GM12878 (cell line): ENCODE data around the gene ATP1A3. TPM values are rescaled to one million over a fixed set of nuclear protein-coding genes. Genes with fewer than 3 reads are reported as not detected.
A peak's percentile ranks its signal among the peaks of the same experiment; 100 is the strongest.

Experiments
- ATAC-seq: fragments of 200-7000 bp; cut with Tn5 transposase; 3 replicates; pipeline ENCODE4 v1.9.1; 2020; ENCODE audit warnings: mild to moderate bottlenecking, moderate library complexity
- BruUV-seq: library from RNA; stranded (reverse); fragments of 400-500 nt; replicated peaks from 2 replicates; lab custom pipeline; 2021; lab: Mats Ljungman, UMichigan
- CTCF ChIA-PET: fragments of 300-600 bp; sonication (Branson Sonifier 250); formaldehyde crosslinking; extraction: SDS; loops from one replicate; lab custom pipeline; 2021; ENCODE audit warnings: inconsistent platforms; lab: Yijun Ruan, JAX
- POLR2A ChIA-PET: fragments of 350-600 bp; formaldehyde crosslinking; extraction: SDS; loops from one replicate; lab custom pipeline; 2021; ENCODE audit warnings: inconsistent platforms; lab: Charles Lee
- RAD21 ChIA-PET: fragments of 300-600 bp; sonication (Branson Sonifier 250); formaldehyde crosslinking; loops from one replicate; lab custom pipeline; 2023; ENCODE audit warnings: antibody characterized with exemption; ENCODE audit not compliant: unreplicated experiment; lab: Charles Lee
- SMC1A ChIA-PET: fragments of 300-600 bp; sonication (Branson Sonifier 250); formaldehyde crosslinking; loops from one replicate; lab custom pipeline; 2023; ENCODE audit not compliant: unreplicated experiment, uncharacterized antibody; lab: Charles Lee
- DNase-seq: peaks from one replicate; pipeline ENCODE4 v3.0.0-alpha.2; 2011; ENCODE audit warnings: low read depth, low spot score
- FAIRE-seq: peaks from 3 replicates; lab custom pipeline; 2011; peaks lifted over from hg19 to GRCh38; lab: Jason Lieb, UNC
- H2AFZ ChIP-seq: 2 replicates; pipeline ENCODE4 v1.6.0; 2011; ENCODE audit warnings: low read depth, low read length, control low read depth; ENCODE audit not compliant: control insufficient read depth
- H3K27ac ChIP-seq: 2 replicates; pipeline ENCODE4 v1.5.1; 2011; ENCODE audit warnings: control low read depth; ENCODE audit not compliant: control insufficient read depth, insufficient read depth
- H3K27me3 ChIP-seq, 2 experiments: replicated peaks in 1 of 2; 2 replicates each; pipeline versions ENCODE4 v1.6.0 to v1.6.1; 2011; ENCODE audit warnings: low read length in 1 of 2; ENCODE audit not compliant: control insufficient read depth in 2 of 2, insufficient read depth in 2 of 2
- H3K36me3 ChIP-seq, 2 experiments: 2 replicates each; pipeline ENCODE4 v1.5.1; 2011; ENCODE audit warnings: low read length in 1 of 2; ENCODE audit not compliant: control insufficient read depth in 2 of 2, insufficient read depth in 2 of 2
- H3K4me1 ChIP-seq: 2 replicates; pipeline ENCODE4 v1.6.1; 2011; ENCODE audit warnings: mild to moderate bottlenecking, low read length, moderate library complexity, mixed read lengths; ENCODE audit not compliant: control insufficient read depth, insufficient read depth
- H3K4me2 ChIP-seq: 2 replicates; pipeline ENCODE4 v1.6.0; 2011; ENCODE audit warnings: control low read depth; ENCODE audit not compliant: control insufficient read depth, insufficient read depth
- H3K4me3 ChIP-seq: fragments of 200-600 bp; sonication (generic); 2 replicates; pipeline ENCODE4 v1.5.1; 2016
- H3K79me2 ChIP-seq: 2 replicates; pipeline ENCODE4 v1.6.0; 2011; ENCODE audit warnings: low read length; ENCODE audit not compliant: control insufficient read depth, insufficient read depth
- H3K9ac ChIP-seq: 2 replicates; pipeline ENCODE4 v1.8.0; 2011; ENCODE audit warnings: low read length, control low read depth, mixed read lengths; ENCODE audit not compliant: control insufficient read depth, insufficient read depth
- H3K9me3 ChIP-seq: replicated peaks from 3 replicates; pipeline ENCODE4 v1.5.1; 2011; ENCODE audit warnings: mild to moderate bottlenecking, low read length; ENCODE audit not compliant: control insufficient read depth, insufficient read depth
- H4K20me1 ChIP-seq: 2 replicates; pipeline ENCODE4 v1.6.0; 2011; ENCODE audit not compliant: control insufficient read depth, insufficient read depth
- CHD4 ChIP-seq: fragments of 200-600 bp; sonication (generic); IDR thresholded peaks from 2 replicates; pipeline ENCODE4 v1.6.1; 2016; ENCODE audit warnings: mild to moderate bottlenecking
- HCFC1 ChIP-seq: fragments of 150-350 bp; IDR thresholded peaks from 2 replicates; pipeline ENCODE4 v1.6.1; 2014; ENCODE audit warnings: low read length
- HDGF ChIP-seq: fragments of 450-650 bp; IDR thresholded peaks from 2 replicates; pipeline ENCODE4 v1.6.1; 2016; ENCODE audit warnings: antibody characterized with exemption
- NFXL1 ChIP-seq: fragments of 450-650 bp; IDR thresholded peaks from 2 replicates; pipeline ENCODE4 v1.6.1; 2017; ENCODE audit warnings: antibody characterized with exemption, mild to moderate bottlenecking, borderline replicate concordance
- NFYA ChIP-seq: IDR thresholded peaks from 2 replicates; pipeline ENCODE4 v1.6.1; 2011; ENCODE audit warnings: low read depth, mild to moderate bottlenecking, low read length, improper control_type of control experiment, borderline replicate concordance
- POLR2AphosphoS5 ChIP-seq: IDR thresholded peaks from 2 replicates; pipeline ENCODE4 v1.6.1; 2011; ENCODE audit warnings: mild to moderate bottlenecking, low read length, inconsistent platforms
- PRDM15 ChIP-seq: fragments of 450-650 bp; formaldehyde crosslinking; IDR thresholded peaks from 2 replicates; pipeline ENCODE4 v1.4.0; 2020; ENCODE audit warnings: mild to moderate bottlenecking, moderate library complexity
- RUNX3 ChIP-seq: IDR thresholded peaks from 2 replicates; pipeline ENCODE4 v1.6.1; 2012; ENCODE audit warnings: low read length, inconsistent platforms
- SMARCA5 ChIP-seq: fragments of 450-650 bp; IDR thresholded peaks from 2 replicates; pipeline ENCODE4 v1.6.1; 2017; ENCODE audit warnings: mild to moderate bottlenecking
- WGBS: methylation state at CpG from one replicate; pipeline ENCODE4 v1.1.6; 2016; ENCODE audit warnings: low lambda C conversion rate; ENCODE audit not compliant: insufficient replicate concordance, insufficient coverage; ENCODE audit errors: missing lambda C conversion rate; 5-methylcytosine and 5-hydroxymethylcytosine counted together
- in situ Hi-C: fragments of 300-500 bp; cut with MboI; formaldehyde crosslinking; loops from 9 replicates; pipeline ENCODE4 v1.14.3; 2018; ENCODE audit warnings: mixed read lengths
- intact Hi-C: fragments of 100-400 bp; cut with micrococcal nuclease; formaldehyde crosslinking; loops from one replicate; pipeline ENCODE4 v1.14.2; 2022; ENCODE audit not compliant: unreplicated experiment
- polyA plus RNA-seq, 11 experiments: library from polyadenylated mRNA; depleted of rRNA in 4 of 11; unstranded in 6 of 11; stranded (reverse) in 5 of 11; fragments of >200 nt; fragmentation: Nextera tagmentation in 4 of 11; fragmentation: Illumina TruSeq in 1 of 11; extraction: Ambion mirVana in 4 of 11; extraction: Trizol in 1 of 11; gene quantifications; 1 replicate in 1 of 11; 2 replicates in 10 of 11; pipeline versions ENCODE4 v1.2.1 to v1.2.3, GENCODE V29; 2011 to 2016; ENCODE audit warnings: inconsistent platforms in 2 of 11, missing spikeins in 2 of 11, low read depth in 1 of 11
- total RNA-seq, 4 experiments: library from RNA; depleted of rRNA in 3 of 4; stranded (reverse); fragments of >200 nt in 3 of 4; fragmentation: Illumina TruSeq in 1 of 4; extraction: Trizol in 1 of 4; gene quantifications; 2 replicates each; pipeline versions ENCODE4 v1.2.1 to v1.2.3, GENCODE V29; 2013 to 2021
- TF ChIP-seq, protein P1 (sequence below): fragments of 450-650 bp; IDR thresholded peaks from 2 replicates; pipeline ENCODE4 v1.6.1; 2017; ENCODE audit warnings: antibody characterized with exemption, mild to moderate bottlenecking, moderate library complexity

ATP1A3 gene
- total and polyA plus RNA-seq, 10 of the 15 experiments (the other 5 are each of a cell fraction or from before 2014, with no cell fraction given), result 0.17 to 0.86 (median 0.32) TPM; not detected in 2

DNA sequence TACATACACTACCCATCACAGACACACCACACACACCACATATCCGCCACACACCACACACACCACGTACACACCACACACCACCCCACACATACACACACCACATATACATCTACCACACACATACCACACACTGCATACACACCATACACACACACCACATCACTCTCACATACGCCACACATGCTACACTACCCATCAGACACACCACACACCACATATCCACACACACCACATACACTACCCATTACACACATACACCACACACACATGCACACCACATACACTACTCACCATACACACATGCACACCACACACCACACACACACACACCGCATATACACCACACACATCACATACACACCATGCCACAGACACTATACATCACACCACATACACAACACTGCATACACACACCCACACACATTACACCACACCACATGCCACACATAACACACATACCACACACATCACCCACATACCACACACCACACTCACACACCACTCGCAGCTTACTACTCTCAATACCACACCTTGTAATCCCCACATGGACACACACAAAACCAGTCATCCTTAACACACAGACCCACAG lies 75.3 kb downstream of the ATP1A3 start:
- DNase-seq, result no peak
- Histone ChIP-seq H3K4me2 (no peak overlapping the region), H3K4me3 (no peak overlapping the region), H4K20me1 (no peaks in the 10 kb centered on the region), H2AFZ (no peak overlapping the region), H3K9me3 (no peaks in the 10 kb centered on the region; the same call in 2 of the 3 replicates), H3K36me3 (no peaks in the 10 kb centered on the region), H3K79me2 (no peaks in the 10 kb centered on the region), H3K4me1 (peaks cover 2% of the 10 kb centered on the region; the same call in 1 of the 2 replicates), H3K27ac (no peak overlapping the region), H3K9ac (no peak overlapping the region), H3K27me3 (peaks cover 3 to 6% of the 10 kb centered on the region in 2 experiments; a peak in 3 of 4 replicates)
- TF ChIP-seq HDGF, result 0 out of 2 replicates have a peak, but pooled peaks have one; percentile 37
- TF ChIP-seq, protein P1, sequence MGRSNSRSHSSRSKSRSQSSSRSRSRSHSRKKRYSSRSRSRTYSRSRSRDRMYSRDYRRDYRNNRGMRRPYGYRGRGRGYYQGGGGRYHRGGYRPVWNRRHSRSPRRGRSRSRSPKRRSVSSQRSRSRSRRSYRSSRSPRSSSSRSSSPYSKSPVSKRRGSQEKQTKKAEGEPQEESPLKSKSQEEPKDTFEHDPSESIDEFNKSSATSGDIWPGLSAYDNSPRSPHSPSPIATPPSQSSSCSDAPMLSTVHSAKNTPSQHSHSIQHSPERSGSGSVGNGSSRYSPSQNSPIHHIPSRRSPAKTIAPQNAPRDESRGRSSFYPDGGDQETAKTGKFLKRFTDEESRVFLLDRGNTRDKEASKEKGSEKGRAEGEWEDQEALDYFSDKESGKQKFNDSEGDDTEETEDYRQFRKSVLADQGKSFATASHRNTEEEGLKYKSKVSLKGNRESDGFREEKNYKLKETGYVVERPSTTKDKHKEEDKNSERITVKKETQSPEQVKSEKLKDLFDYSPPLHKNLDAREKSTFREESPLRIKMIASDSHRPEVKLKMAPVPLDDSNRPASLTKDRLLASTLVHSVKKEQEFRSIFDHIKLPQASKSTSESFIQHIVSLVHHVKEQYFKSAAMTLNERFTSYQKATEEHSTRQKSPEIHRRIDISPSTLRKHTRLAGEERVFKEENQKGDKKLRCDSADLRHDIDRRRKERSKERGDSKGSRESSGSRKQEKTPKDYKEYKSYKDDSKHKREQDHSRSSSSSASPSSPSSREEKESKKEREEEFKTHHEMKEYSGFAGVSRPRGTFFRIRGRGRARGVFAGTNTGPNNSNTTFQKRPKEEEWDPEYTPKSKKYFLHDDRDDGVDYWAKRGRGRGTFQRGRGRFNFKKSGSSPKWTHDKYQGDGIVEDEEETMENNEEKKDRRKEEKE, result no peak
- no peak for ATAC-seq
- CTCF ChIA-PET, result no interaction called here
- intact Hi-C loops, result no loop called here
- no TSS peak for BruUV-seq
- RAD21 ChIA-PET, result no interaction called here
- in situ Hi-C loops, result no loop called here
- no peak for FAIRE-seq
- POLR2A ChIA-PET, result interaction anchor here (0.8 kb wide), 1 partner anchor 9 kb away, joined by 3 read pairs; no protein-coding TSS in a partner anchor
- WGBS, result 59% methylated on average over 5 of the region's 5 CpGs
- SMC1A ChIA-PET, result no interaction called here

DNA sequence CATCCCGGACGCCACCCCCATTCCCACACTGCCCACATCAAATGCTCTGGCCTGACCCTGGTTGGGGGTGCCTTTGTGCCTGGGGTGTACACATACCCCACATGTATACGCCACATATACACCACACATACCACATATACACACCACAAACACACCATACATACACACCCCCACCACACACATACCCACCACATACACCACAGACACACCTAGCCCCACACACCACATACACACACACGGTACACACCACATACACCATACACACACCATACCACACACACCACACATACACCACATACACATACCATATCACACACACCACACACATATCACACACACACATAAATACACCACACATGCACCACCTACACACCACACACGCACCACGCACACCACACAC lies 75.9 kb downstream of the ATP1A3 start:
- Histone ChIP-seq H4K20me1 (no peaks in the 10 kb centered on the region), H3K27me3 (peaks cover 3 to 6% of the 10 kb centered on the region in 2 experiments; a peak in 3 of 4 replicates), H3K4me1 (peaks cover 2% of the 10 kb centered on the region; the same call in 1 of the 2 replicates), H3K36me3 (no peaks in the 10 kb centered on the region), H3K4me3 (no peak overlapping the region), H3K9me3 (no peaks in the 10 kb centered on the region; the same call in 2 of the 3 replicates), H3K79me2 (no peaks in the 10 kb centered on the region), H3K27ac (no peak overlapping the region), H2AFZ (no peak overlapping the region), H3K9ac (no peak overlapping the region), H3K4me2 (no peak overlapping the region)
- WGBS, result 69% methylated on average over 6 of the region's 6 CpGs
- ChIA-PET RAD21 (no interaction called here), SMC1A (no interaction called here), POLR2A (no interaction called here), CTCF (no interaction called here)
- DNase-seq (no peak), ATAC-seq (no peak), FAIRE-seq (no peak)
- no TSS peak for BruUV-seq
- in situ Hi-C loops, result no loop called here
- intact Hi-C loops, result no loop called here
- TF ChIP-seq SMARCA5, result no peak
- TF ChIP-seq CHD4, result no peak
- TF ChIP-seq PRDM15, result no peak
- TF ChIP-seq POLR2AphosphoS5, result no peak
- no peak for TF ChIP-seq RUNX3
- no peak for TF ChIP-seq NFYA
- no peak for TF ChIP-seq HCFC1
- no peak for TF ChIP-seq NFXL1
